OCI-LY7 (cell line): ENCODE results near the gene RIMBP2. TPM values are rescaled to one million over a fixed set of nuclear protein-coding genes. Genes with fewer than 3 reads are reported as not detected.

Experiments
- BruUV-seq: library from RNA; stranded (reverse); fragments of 400-500 nt; replicated peaks from 2 replicates; lab custom pipeline; 2021; lab: Mats Ljungman, UMichigan
- CTCF ChIA-PET: fragments of 300-600 bp; sonication (Branson Sonifier 250); formaldehyde crosslinking; loops from one replicate; lab custom pipeline; 2022; ENCODE audit warnings: antibody characterized with exemption; ENCODE audit not compliant: unreplicated experiment; lab: Charles Lee
- POLR2A ChIA-PET: fragments of 300-600 bp; sonication (Branson Sonifier 250); formaldehyde crosslinking; loops from one replicate; lab custom pipeline; 2022; ENCODE audit warnings: antibody characterized with exemption; lab: Charles Lee
- DNase-seq: peaks from one replicate; pipeline ENCODE4 v3.0.0-alpha.2; 2015; ENCODE audit warnings: low spot score
- H2AFZ ChIP-seq: fragments of 200-600 bp; sonication (generic), shearing (Covaris generic); 2 replicates; pipeline ENCODE4 v1.6.1; 2014; ENCODE audit warnings: mild to moderate bottlenecking, antibody characterized with exemption, low read length, moderate library complexity
- H3K27ac ChIP-seq: fragments of 200-600 bp; sonication (generic); 2 replicates; pipeline ENCODE4 v1.5.1; 2014; ENCODE audit warnings: mixed run types, low read depth, mild to moderate bottlenecking, moderate library complexity, low read length, inconsistent platforms; ENCODE audit not compliant: poor library complexity, severe bottlenecking
- H3K36me3 ChIP-seq: fragments of 200-600 bp; sonication (generic); 2 replicates; pipeline ENCODE4 v1.6.1; 2014; ENCODE audit warnings: mild to moderate bottlenecking, antibody characterized with exemption, low read length, moderate library complexity, mixed read lengths; ENCODE audit not compliant: insufficient read depth
- H3K4me1 ChIP-seq: fragments of 200-600 bp; sonication (generic); 2 replicates; pipeline ENCODE4 v1.5.1; 2014; ENCODE audit warnings: mild to moderate bottlenecking, low read length; ENCODE audit not compliant: insufficient read depth, poor library complexity, severe bottlenecking
- H3K4me2 ChIP-seq: fragments of 200-600 bp; sonication (generic); 2 replicates; pipeline ENCODE4 v1.6.1; 2014; ENCODE audit warnings: mild to moderate bottlenecking, low read length
- H3K4me3 ChIP-seq: fragments of 200-600 bp; sonication (generic); 2 replicates; pipeline ENCODE4 v1.5.1; 2014; ENCODE audit warnings: mild to moderate bottlenecking, low read depth, low read length; ENCODE audit not compliant: poor library complexity, severe bottlenecking
- H3K79me2 ChIP-seq: fragments of 200-600 bp; sonication (generic); 2 replicates; pipeline ENCODE4 v1.6.1; 2016; ENCODE audit warnings: low read depth, mild to moderate bottlenecking, low read length, moderate library complexity, mixed read lengths; ENCODE audit not compliant: insufficient read depth
- H3K9me2 ChIP-seq: fragments of 200-600 bp; sonication (generic); 2 replicates; pipeline ENCODE4 v1.6.1; 2016; ENCODE audit warnings: mild to moderate bottlenecking, low read length, mixed read lengths; ENCODE audit not compliant: insufficient read depth
- H3K9me3 ChIP-seq: fragments of 200-600 bp; sonication (generic); 2 replicates; pipeline ENCODE4 v1.6.1; 2014; ENCODE audit warnings: mild to moderate bottlenecking, mixed run types, low read length, mixed read lengths
- H4K20me1 ChIP-seq: fragments of 200-600 bp; sonication (generic); 2 replicates; pipeline ENCODE4 v1.6.1; 2014; ENCODE audit warnings: mild to moderate bottlenecking, antibody characterized with exemption, low read length, moderate library complexity, mixed read lengths; ENCODE audit not compliant: insufficient read depth
- EZH2phosphoT487 ChIP-seq: fragments of 200-600 bp; sonication (generic); IDR thresholded peaks from 2 replicates; pipeline ENCODE4 v1.6.1; 2018; ENCODE audit warnings: low read depth, borderline replicate concordance, mild to moderate bottlenecking, mixed run types, antibody characterized with exemption, low read length, moderate library complexity, mixed read lengths
- intact Hi-C: fragments of 100-400 bp; cut with micrococcal nuclease; formaldehyde crosslinking; loops from one replicate; pipeline ENCODE4 v1.10.0; 2022; ENCODE audit not compliant: unreplicated experiment
- total RNA-seq, 2 experiments: library from RNA; depleted of rRNA in 1 of 2; stranded (reverse); fragments of >200 nt in 1 of 2; shearing (Covaris generic) in 1 of 2; gene quantifications; 2 replicates each; pipeline ENCODE4 v1.2.3, GENCODE V29; 2014 to 2022
- TF ChIP-seq, protein P1 (sequence below): fragments of 200-600 bp; sonication (generic); conservative IDR thresholded peaks from 2 replicates; pipeline ENCODE4 v1.5.1; 2014; ENCODE audit warnings: mild to moderate bottlenecking, antibody characterized with exemption, low read length, moderate library complexity, mixed read lengths

The RIMBP2 gene
- total RNA-seq, 2 experiments from 2014 or later, result not detected

DNA sequence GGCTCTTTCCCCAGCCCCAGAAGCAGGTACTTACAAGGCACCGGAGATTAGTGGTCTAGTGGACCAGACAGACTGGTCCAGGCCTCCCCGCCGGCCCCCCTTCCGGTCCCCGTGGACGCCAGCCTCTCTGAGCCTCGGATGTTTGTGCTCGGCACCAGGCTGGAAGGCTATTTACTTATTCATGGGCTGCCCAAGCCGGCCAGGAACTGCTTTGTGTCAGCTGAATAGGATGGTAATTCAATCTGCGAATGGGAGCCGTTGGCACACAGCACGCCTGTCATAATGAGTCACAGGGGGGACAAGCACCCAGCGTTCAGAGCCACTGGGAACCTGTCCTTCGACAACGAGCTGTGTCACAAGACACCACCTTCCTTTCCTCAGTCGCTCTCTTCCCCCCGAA lies 82.3 kb downstream of the RIMBP2 start:
- BruUV-seq, result no TSS peak
- no peak for DNase-seq
- H3K4me3 ChIP-seq, result no peak overlapping the region
- ChIA-PET POLR2A (no interaction called here), CTCF (no interaction called here)
- TF ChIP-seq EZH2phosphoT487, result no peak
- TF ChIP-seq, protein P1, sequence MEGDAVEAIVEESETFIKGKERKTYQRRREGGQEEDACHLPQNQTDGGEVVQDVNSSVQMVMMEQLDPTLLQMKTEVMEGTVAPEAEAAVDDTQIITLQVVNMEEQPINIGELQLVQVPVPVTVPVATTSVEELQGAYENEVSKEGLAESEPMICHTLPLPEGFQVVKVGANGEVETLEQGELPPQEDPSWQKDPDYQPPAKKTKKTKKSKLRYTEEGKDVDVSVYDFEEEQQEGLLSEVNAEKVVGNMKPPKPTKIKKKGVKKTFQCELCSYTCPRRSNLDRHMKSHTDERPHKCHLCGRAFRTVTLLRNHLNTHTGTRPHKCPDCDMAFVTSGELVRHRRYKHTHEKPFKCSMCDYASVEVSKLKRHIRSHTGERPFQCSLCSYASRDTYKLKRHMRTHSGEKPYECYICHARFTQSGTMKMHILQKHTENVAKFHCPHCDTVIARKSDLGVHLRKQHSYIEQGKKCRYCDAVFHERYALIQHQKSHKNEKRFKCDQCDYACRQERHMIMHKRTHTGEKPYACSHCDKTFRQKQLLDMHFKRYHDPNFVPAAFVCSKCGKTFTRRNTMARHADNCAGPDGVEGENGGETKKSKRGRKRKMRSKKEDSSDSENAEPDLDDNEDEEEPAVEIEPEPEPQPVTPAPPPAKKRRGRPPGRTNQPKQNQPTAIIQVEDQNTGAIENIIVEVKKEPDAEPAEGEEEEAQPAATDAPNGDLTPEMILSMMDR, result no peak
- no peaks in the 10 kb centered on the region for H3K4me1 ChIP-seq
- H3K4me2 ChIP-seq, result no peak overlapping the region
- no peaks in the 10 kb centered on the region for H3K79me2 ChIP-seq
- H2AFZ ChIP-seq, result no peak overlapping the region
- intact Hi-C loops, result no loop called here
- no peaks in the 10 kb centered on the region for H3K9me3 ChIP-seq
- no peaks in the 10 kb centered on the region for H3K36me3 ChIP-seq
- no peaks in the 10 kb centered on the region for H4K20me1 ChIP-seq
- no peaks in the 10 kb centered on the region for H3K9me2 ChIP-seq
- H3K27ac ChIP-seq, result no peak overlapping the region

DNA sequence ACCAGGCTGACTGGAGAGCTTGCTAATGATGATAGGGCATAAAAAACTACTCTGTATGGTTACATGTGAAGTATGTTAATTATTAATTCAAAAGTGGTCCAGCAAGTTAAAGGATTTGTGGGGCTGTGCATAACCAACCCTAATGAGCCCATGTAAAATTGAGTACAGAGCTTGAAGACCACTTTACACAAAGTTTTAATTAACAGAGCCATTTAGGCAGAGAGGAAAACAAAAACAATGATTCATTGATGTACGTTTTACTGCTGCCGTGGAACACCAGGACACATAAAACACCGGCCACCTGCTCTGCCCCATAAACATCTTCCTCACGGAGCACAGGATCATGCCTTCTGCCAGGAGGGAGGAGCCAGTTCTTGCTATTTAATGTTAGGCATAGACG lies 83.5 kb downstream of the RIMBP2 start:
- POLR2A ChIA-PET, result no interaction called here
- Histone ChIP-seq H3K9me3 (no peaks in the 10 kb centered on the region), H3K4me3 (no peak overlapping the region), H2AFZ (no peak overlapping the region), H3K9me2 (no peaks in the 10 kb centered on the region), H3K79me2 (no peaks in the 10 kb centered on the region), H3K36me3 (no peaks in the 10 kb centered on the region), H4K20me1 (no peaks in the 10 kb centered on the region), H3K27ac (no peak overlapping the region), H3K4me2 (no peak overlapping the region), H3K4me1 (no peaks in the 10 kb centered on the region)
- no peak for DNase-seq
- no TSS peak for BruUV-seq
- intact Hi-C loops, result no loop called here
- CTCF ChIA-PET, result no interaction called here
- no peak for TF ChIP-seq EZH2phosphoT487
- TF ChIP-seq, protein P1, result no peak

DNA sequence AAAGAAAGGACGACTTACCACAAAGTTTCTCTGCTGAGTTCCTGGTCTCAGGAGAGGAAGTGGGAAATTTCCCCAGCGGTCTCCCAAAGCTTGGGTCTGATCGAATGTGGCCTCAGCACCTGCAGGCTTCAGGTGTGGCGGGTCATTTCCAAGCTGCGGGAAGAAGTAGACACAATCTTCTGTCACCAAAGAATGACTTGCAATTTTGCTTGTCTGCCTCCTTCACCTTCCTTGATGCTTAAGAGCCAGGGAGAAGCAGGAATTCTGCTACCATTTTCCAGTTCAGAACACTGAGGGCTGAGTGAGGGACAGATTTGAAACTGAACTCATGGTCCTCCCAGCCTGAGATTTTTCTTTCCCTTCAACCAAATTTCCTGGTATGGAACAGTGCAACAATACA lies 87.8 kb downstream of the RIMBP2 start:
- no peak for DNase-seq
- Histone ChIP-seq H3K79me2 (no peaks in the 10 kb centered on the region), H3K9me2 (no peaks in the 10 kb centered on the region), H3K36me3 (no peaks in the 10 kb centered on the region), H3K4me3 (no peak overlapping the region), H3K4me2 (no peak overlapping the region), H3K9me3 (no peaks in the 10 kb centered on the region), H4K20me1 (no peaks in the 10 kb centered on the region), H2AFZ (no peak overlapping the region), H3K4me1 (no peaks in the 10 kb centered on the region), H3K27ac (no peak overlapping the region)
- no TSS peak for BruUV-seq
- ChIA-PET POLR2A (no interaction called here), CTCF (no interaction called here)
- intact Hi-C loops, result no loop called here
- TF ChIP-seq EZH2phosphoT487, result no peak
- TF ChIP-seq, protein P1, result no peak
